Common myeloid progenitor, CD34-positive (primary cell): ENCODE data around the gene SLC34A3.

Source experiments
- CTCF ChIA-PET: fragments of 350-600 bp; sonication (Branson Sonifier 250); formaldehyde crosslinking; loops from one replicate; lab custom pipeline; 2021; ENCODE audit warnings: antibody characterized with exemption; lab: Charles Lee
- POLR2A ChIA-PET: fragments of 350-600 bp; sonication (Branson Sonifier 250); formaldehyde crosslinking; loops from one replicate; lab custom pipeline; 2021; ENCODE audit warnings: antibody characterized with exemption; lab: Charles Lee
- DNase-seq, 3 donors: peaks; one replicate each; pipeline versions ENCODE4 v3.0.0 to v3.0.0-alpha.2; 2013
- H3K27ac ChIP-seq, 2 experiments: 1 replicate in 1 of 2; 2 replicates in 1 of 2; pipeline ENCODE4 v1.7.0; 2013; ENCODE audit warnings: inconsistent platforms in 2 of 2, low read length in 2 of 2, mild to moderate bottlenecking in 2 of 2, low read depth in 1 of 2, moderate library complexity in 1 of 2; ENCODE audit not compliant: severe bottlenecking in 2 of 2, insufficient read depth in 1 of 2, poor library complexity in 1 of 2
- H3K27me3 ChIP-seq, 5 experiments: replicated peaks in 2 of 5; 1 replicate in 3 of 5; 2 replicates in 2 of 5; pipeline versions ENCODE4 v1.6.1 to v1.7.0; 2013; ENCODE audit warnings: low read length in 4 of 5, mild to moderate bottlenecking in 2 of 5, moderate library complexity in 2 of 5, inconsistent platforms in 1 of 5; ENCODE audit not compliant: insufficient read depth in 5 of 5, control insufficient read depth in 4 of 5
- H3K36me3 ChIP-seq, 4 experiments: 1 replicate in 2 of 4; 2 replicates in 2 of 4; pipeline versions ENCODE4 v1.6.1 to v1.7.0; 2013; ENCODE audit warnings: low read length in 3 of 4, control low read depth in 1 of 4, mild to moderate bottlenecking in 1 of 4; ENCODE audit not compliant: control insufficient read depth in 4 of 4, insufficient read depth in 4 of 4
- H3K4me1 ChIP-seq, 4 experiments: 1 replicate in 3 of 4; 2 replicates in 1 of 4; pipeline versions ENCODE4 v1.6.1 to v1.7.1; 2013; ENCODE audit warnings: low read length in 3 of 4, mild to moderate bottlenecking in 3 of 4, control low read depth in 1 of 4, inconsistent platforms in 1 of 4, moderate library complexity in 1 of 4; ENCODE audit not compliant: control insufficient read depth in 4 of 4, insufficient read depth in 4 of 4; ENCODE audit errors: control extremely low read depth in 1 of 4
- H3K4me3 ChIP-seq, 7 experiments: 1 replicate in 4 of 7; 2 replicates in 3 of 7; pipeline versions ENCODE4 v1.5.1 to v1.7.0; 2013; ENCODE audit warnings: mild to moderate bottlenecking in 7 of 7, low read length in 6 of 7, moderate library complexity in 6 of 7, inconsistent platforms in 2 of 7, low read depth in 2 of 7, control low read depth in 1 of 7; ENCODE audit not compliant: insufficient read depth in 4 of 7, control insufficient read depth in 1 of 7; ENCODE audit errors: extremely low read depth in 1 of 7
- H3K9me3 ChIP-seq, 5 experiments: 1 replicate in 4 of 5; 2 replicates in 1 of 5; pipeline versions ENCODE4 v1.6.1 to v1.7.1; 2013; ENCODE audit warnings: low read length in 4 of 5, mild to moderate bottlenecking in 2 of 5, inconsistent platforms in 1 of 5, low read depth in 1 of 5, moderate library complexity in 1 of 5; ENCODE audit not compliant: control insufficient read depth in 4 of 5, insufficient read depth in 2 of 5; ENCODE audit errors: control extremely low read depth in 1 of 5
- WGBS: methylation state at CpG from one replicate; pipeline ENCODE4 v1.1.5; 2013; ENCODE audit not compliant: insufficient coverage; 5-methylcytosine and 5-hydroxymethylcytosine counted together

The SLC34A3 gene

GRCh38 chr9:137266162-137266527 lies 35.4 kb downstream of the SLC34A3 start:
- 97% methylated on average over 9 of the region's 15 CpGs for WGBS
- no peaks in the 10 kb centered on the region for H3K9me3 ChIP-seq
- CTCF ChIA-PET: interaction anchor here (2.8 kb wide), 1 partner anchor 9 kb away, joined by 12 read pairs; the partner anchor contains the start of gene NELFB
- POLR2A ChIA-PET: no interaction called here
- no peak for DNase-seq
- H3K36me3 ChIP-seq: peaks cover 5 to 58% (median 47%) of the 10 kb centered on the region in 4 experiments
- no peak overlapping the region for H3K27ac ChIP-seq
- peaks cover 0 to 30% (median 22%) of the 10 kb centered on the region in 4 experiments for H3K4me1 ChIP-seq
- H3K27me3 ChIP-seq: no peaks in the 10 kb centered on the region
- no peak overlapping the region for H3K4me3 ChIP-seq

GRCh38 chr9:137266585-137267453 lies 36.1 kb downstream of the SLC34A3 start:
- Histone ChIP-seq H3K9me3 (no peaks in the 10 kb centered on the region), H3K4me1 (peaks cover 0 to 35% (median 28%) of the 10 kb centered on the region in 4 experiments), H3K36me3 (peaks cover 5 to 59% (median 47%) of the 10 kb centered on the region in 4 experiments), H3K27ac (no peak overlapping the region), H3K4me3 (no peak overlapping the region), H3K27me3 (no peaks in the 10 kb centered on the region)
- ChIA-PET CTCF (interaction anchor here (1.1 to 2.8 kb wide), 3 partner anchors 10 to 29 kb away, joined by 3 to 12 read pairs (median 4); partner anchors contain the start of genes NELFB and TOR4A), POLR2A (no interaction called here)
- DNase-seq: no peak
- 92% methylated on average over 23 of the region's 34 CpGs for WGBS

DNA sequence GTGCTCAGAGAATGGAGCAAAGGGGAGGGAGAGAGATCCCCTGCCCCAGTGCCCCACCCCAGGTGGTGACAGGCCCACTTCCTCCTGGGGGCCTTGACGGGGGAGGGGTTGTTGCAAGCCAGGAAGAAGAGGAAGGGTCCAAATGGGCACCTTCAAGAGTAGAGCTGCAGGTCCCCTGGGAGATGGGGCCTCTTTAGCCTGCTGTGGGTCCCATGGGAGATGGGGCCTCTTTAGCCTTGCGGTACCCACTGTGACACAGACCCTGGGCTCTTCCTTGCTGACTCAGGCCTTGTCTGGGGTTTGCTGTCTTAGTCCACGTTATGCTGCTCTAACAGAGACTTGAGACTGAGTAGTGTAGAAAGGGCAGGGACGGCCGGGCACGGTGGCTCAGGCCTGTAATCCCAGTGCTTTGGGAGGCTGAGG lies 37.2 kb downstream of the SLC34A3 start:
- H3K36me3 ChIP-seq: peaks cover 6 to 67% (median 49%) of the 10 kb centered on the region in 4 experiments
- CTCF ChIA-PET: interaction anchor here (0.7 to 2.8 kb wide), 4 partner anchors 10 to 31 kb away, joined by 3 to 12 read pairs (median 4); partner anchors contain the start of genes NELFB and TOR4A
- POLR2A ChIA-PET: no interaction called here

GRCh38 chr9:137268538-137269201 lies 38.0 kb downstream of the SLC34A3 start:
- 86% methylated on average over 19 of the region's 19 CpGs for WGBS
- Histone ChIP-seq H3K36me3 (peaks cover 7 to 66% (median 48%) of the 10 kb centered on the region in 4 experiments), H3K4me3 (no peak overlapping the region), H3K4me1 (peaks cover 0 to 40% (median 39%) of the 10 kb centered on the region in 4 experiments), H3K9me3 (no peaks in the 10 kb centered on the region), H3K27me3 (no peaks in the 10 kb centered on the region), H3K27ac (no peak overlapping the region)
- POLR2A ChIA-PET: no interaction called here
- no peak for DNase-seq
- CTCF ChIA-PET: interaction anchor here (1.0 to 1.2 kb wide), 2 partner anchors 31 to 148 kb away, joined by 3 read pairs; no protein-coding TSS in a partner anchor

More for the DNA sequence above, 37.2 kb downstream of the SLC34A3 start:
- no peaks in the 10 kb centered on the region for H3K9me3 ChIP-seq
- no peak for DNase-seq
- H3K27me3 ChIP-seq: no peaks in the 10 kb centered on the region
- no peak overlapping the region for H3K4me3 ChIP-seq
- no peak overlapping the region for H3K27ac ChIP-seq
- WGBS: 95% methylated on average over 6 of the region's 6 CpGs
- H3K4me1 ChIP-seq: peaks cover 0 to 40% (median 38%) of the 10 kb centered on the region in 4 experiments

GRCh38 chr9:137269231-137269772 lies 38.6 kb downstream of the SLC34A3 start:
- Histone ChIP-seq H3K9me3 (no peaks in the 10 kb centered on the region), H3K4me1 (peaks cover 0 to 45% (median 39%) of the 10 kb centered on the region in 4 experiments), H3K4me3 (no peak overlapping the region), H3K27me3 (no peaks in the 10 kb centered on the region), H3K27ac (no peak overlapping the region), H3K36me3 (peaks cover 7 to 60% (median 44%) of the 10 kb centered on the region in 4 experiments)
- ChIA-PET POLR2A (no interaction called here), CTCF (interaction anchor here (0.9 to 1.0 kb wide), 2 partner anchors 13 to 149 kb away, joined by 3 read pairs; no protein-coding TSS in a partner anchor)
- DNase-seq: no peak
- 91% methylated on average over 16 of the region's 17 CpGs for WGBS

DNA sequence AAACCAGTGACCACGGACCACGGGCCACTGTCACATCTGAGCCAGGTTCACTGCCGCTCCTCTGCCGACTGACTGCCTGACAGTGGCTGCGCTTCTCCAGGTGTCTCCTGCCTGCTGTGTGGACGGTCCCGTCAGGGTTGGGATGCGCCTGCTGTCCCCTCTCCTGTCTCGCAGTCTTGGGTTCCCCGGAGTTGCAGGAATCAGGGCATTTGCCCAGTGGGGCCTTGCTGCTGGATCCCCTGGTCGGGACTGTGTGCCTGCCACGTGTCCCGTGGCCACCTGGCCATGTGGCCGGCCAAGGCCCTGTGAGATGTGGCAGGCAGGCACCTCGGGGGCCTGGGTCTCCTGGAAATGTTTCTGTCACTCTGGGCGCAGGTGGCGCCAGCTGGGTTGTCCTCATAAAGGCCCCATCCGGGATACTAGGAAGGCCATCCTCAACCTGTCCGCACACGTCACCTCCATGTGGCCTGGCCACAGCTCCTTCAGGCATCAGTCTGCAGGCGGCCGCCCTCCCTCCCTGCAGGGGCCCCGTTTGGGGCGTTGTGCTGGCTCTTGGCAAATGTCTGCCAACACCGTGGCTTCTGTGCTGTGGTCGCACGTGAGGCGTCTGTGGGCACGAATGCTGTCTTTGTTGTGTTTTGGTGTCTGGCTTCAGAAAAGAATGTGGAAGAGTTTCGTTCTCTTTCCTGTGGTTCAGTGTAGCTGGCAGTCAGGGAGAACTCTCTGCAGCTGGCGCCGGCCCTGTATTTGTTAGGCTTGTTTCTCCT lies 40.4 kb downstream of the SLC34A3 start:
- no peak overlapping the region for H3K27ac ChIP-seq
- peak in 2 of 3 donors; percentile 76 to 81 for DNase-seq
- H3K27me3 ChIP-seq: no peaks in the 10 kb centered on the region
- ChIA-PET CTCF (interaction anchor here (1.3 to 1.5 kb wide), 3 partner anchors 9 to 15 kb away, joined by 3 to 7 read pairs (median 4); no protein-coding TSS in a partner anchor), POLR2A (interaction anchor here (0.6 kb wide), 1 partner anchor 166 kb away, joined by 3 read pairs; no protein-coding TSS in a partner anchor)
- H3K4me3 ChIP-seq: peak overlapping the region in 1 of 7 experiments; percentile 5
- H3K9me3 ChIP-seq: no peaks in the 10 kb centered on the region
- H3K36me3 ChIP-seq: peaks cover 3 to 51% (median 33%) of the 10 kb centered on the region in 4 experiments
- 65% methylated on average over 29 of the region's 32 CpGs for WGBS
- peaks cover 0 to 61% (median 52%) of the 10 kb centered on the region in 4 experiments for H3K4me1 ChIP-seq
